Measurements from ENCODE around the gene OR4M2. TPM values are rescaled to one million over a fixed set of nuclear protein-coding genes. Genes with fewer than 3 reads are reported as not detected.
"Not testable (repeated sequence)": the region's sequence is repeated elsewhere in the genome, so short reads cannot be mapped to it uniquely, and the experiment has no call there.

The OR4M2 gene, protein sequence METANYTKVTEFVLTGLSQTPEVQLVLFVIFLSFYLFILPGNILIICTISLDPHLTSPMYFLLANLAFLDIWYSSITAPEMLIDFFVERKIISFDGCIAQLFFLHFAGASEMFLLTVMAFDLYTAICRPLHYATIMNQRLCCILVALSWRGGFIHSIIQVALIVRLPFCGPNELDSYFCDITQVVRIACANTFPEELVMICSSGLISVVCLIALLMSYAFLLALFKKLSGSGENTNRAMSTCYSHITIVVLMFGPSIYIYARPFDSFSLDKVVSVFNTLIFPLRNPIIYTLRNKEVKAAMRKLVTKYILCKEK
- total RNA-seq (2012; rRNA removed) (not detected in 2 replicates), polyA plus RNA-seq (2012; rRNA removed) (not detected in 2 replicates), Bru-seq, nascent RNA (not detected), BruChase-seq, experiment 1, labeled RNA remaining after a 6-hour chase (not detected), BruChase-seq, experiment 2, labeled RNA remaining after a 2-hour chase (not detected)
- not detected in 2 replicates for polyA plus RNA-seq (2012; cell fraction: cytosol; rRNA removed)
- not detected in 2 replicates for polyA plus RNA-seq (2012; cell fraction: nucleus; rRNA removed; ENCODE audit: low replicate concordance)
- long read RNA-seq: 0 reads

DNA sequence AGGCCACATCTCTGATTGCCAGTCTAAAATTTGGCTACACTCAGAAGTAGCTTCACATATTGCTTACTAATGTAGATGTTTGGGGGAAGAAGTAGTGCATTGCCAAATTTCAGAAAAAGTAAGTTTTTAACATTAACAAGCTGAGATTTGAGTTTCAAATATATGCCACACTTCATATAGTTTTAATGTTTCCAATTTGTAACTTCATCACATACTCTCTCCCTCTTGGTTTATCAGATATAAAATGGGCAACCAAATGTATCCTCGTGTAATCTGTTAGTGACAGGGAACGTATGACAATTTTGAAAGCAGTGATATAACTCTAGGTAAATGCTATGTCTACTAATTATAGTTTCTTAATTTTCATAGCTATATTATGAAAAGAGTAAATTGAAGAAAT is at the start of gene OR4M2:
TSS of gene OR4M2 (plus strand) at position 301 of the 400 bp plus-strand sequence. CDS start at position 399, 98 bp downstream.
- in situ Hi-C loops (cut with MboI; ENCODE audit: low sequenced_read_pairs); intact Hi-C loops (cut with micrococcal nuclease); H3K9me1 ChIP-seq (ENCODE audit: insufficient read depth, low read length): not testable (repeated sequence)

DNA sequence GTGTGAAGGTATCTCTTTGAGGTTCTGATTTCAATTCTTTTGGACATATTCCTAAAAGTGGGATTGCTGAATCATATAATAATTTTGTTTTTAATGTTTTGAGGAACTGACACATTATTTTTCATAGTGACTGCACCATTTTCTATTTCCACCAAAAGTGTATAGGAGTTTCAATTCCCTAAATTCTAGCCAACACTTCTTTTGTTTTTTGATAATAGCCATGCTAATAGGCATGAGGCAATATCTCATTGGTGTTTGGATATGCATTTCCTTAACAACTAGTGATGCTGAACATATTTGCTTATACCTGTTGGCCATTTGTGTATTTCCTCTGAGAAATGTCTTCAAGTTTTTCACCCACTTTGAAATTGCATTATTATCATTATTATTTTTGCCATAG is 11.1 kb upstream of the OR4M2 start:
- H3K27ac ChIP-seq (ENCODE audit: insufficient read depth, low read length); H2BK20ac ChIP-seq (ENCODE audit: low read depth, low read length); H3K18ac ChIP-seq (ENCODE audit: low read depth, low read length); H2BK120ac ChIP-seq (ENCODE audit: low read depth, low read length); H2AK5ac ChIP-seq (ENCODE audit: low read depth, low read length); H4K20me1 ChIP-seq (ENCODE audit: insufficient read depth, low read length); intact Hi-C loops (cut with micrococcal nuclease); H3K4me1 ChIP-seq (ENCODE audit: control insufficient read depth, insufficient read depth, low read length); H4K5ac ChIP-seq (ENCODE audit: low read depth, low read length); H2BK5ac ChIP-seq (ENCODE audit: low read depth, low read length, poor library complexity, severe bottlenecking); H3K4me2 ChIP-seq (ENCODE audit: low read depth, low read length); POLR2A ChIA-PET (ENCODE audit: unreplicated experiment); H3K36me3 ChIP-seq (ENCODE audit: control insufficient read depth, insufficient read depth, low read length); H3K9me1 ChIP-seq (ENCODE audit: insufficient read depth, low read length); H4K91ac ChIP-seq (ENCODE audit: insufficient read depth, low read depth, low read length); H3K9ac ChIP-seq (ENCODE audit: low read depth, low read length); BruUV-seq (replicated peaks); in situ Hi-C loops (cut with MboI; ENCODE audit: low sequenced_read_pairs); H3K9me3 ChIP-seq (ENCODE audit: control insufficient read depth, insufficient read depth, low read length); H2AFZ ChIP-seq (replicated peaks; ENCODE audit: low read length, poor library complexity); CTCF ChIA-PET; H3K4me3 ChIP-seq (ENCODE audit: insufficient read depth, low read depth, low read length); H2AK9ac ChIP-seq (replicated peaks; ENCODE audit: low read depth, low read length, poor library complexity); H3K23ac ChIP-seq (ENCODE audit: low read depth, low read length); H3K27me3 ChIP-seq (ENCODE audit: control insufficient read depth, insufficient read depth, low read length); H3K79me1 ChIP-seq (ENCODE audit: low read depth in 1 of 2, low read length in 2 of 2); H4K8ac ChIP-seq (ENCODE audit: low read depth in 2 of 2, low read length in 2 of 2); DNase-seq; ATAC-seq (ENCODE audit: low read depth); H3K14ac ChIP-seq (replicated peaks; ENCODE audit: low read depth, low read length); dilution Hi-C loops (cut with HindIII; ENCODE audit: low sequenced_read_pairs, unreplicated experiment); H3K4ac ChIP-seq (ENCODE audit: low read depth, low read length); H2BK15ac ChIP-seq (ENCODE audit: low read depth, low read length); H3K56ac ChIP-seq (ENCODE audit: extremely low read depth, insufficient read depth, low read length): not testable (repeated sequence)

More for the DNA sequence above, at the start of gene OR4M2:
- H3K9me3 ChIP-seq (ENCODE audit: control insufficient read depth, insufficient read depth, low read length); BruUV-seq (replicated peaks); POLR2A ChIA-PET (ENCODE audit: unreplicated experiment); CTCF ChIA-PET; H3K9ac ChIP-seq (ENCODE audit: low read depth, low read length); H3K18ac ChIP-seq (ENCODE audit: low read depth, low read length); H3K4me3 ChIP-seq (ENCODE audit: insufficient read depth, low read depth, low read length); dilution Hi-C loops (cut with HindIII; ENCODE audit: low sequenced_read_pairs, unreplicated experiment); H3K36me3 ChIP-seq (ENCODE audit: control insufficient read depth, insufficient read depth, low read length); H4K91ac ChIP-seq (ENCODE audit: insufficient read depth, low read depth, low read length); H2AFZ ChIP-seq (replicated peaks; ENCODE audit: low read length, poor library complexity); H2AK9ac ChIP-seq (replicated peaks; ENCODE audit: low read depth, low read length, poor library complexity); H2BK5ac ChIP-seq (ENCODE audit: low read depth, low read length, poor library complexity, severe bottlenecking); H4K8ac ChIP-seq (ENCODE audit: low read depth in 2 of 2, low read length in 2 of 2); H3K27ac ChIP-seq (ENCODE audit: insufficient read depth, low read length); DNase-seq; H3K79me1 ChIP-seq (ENCODE audit: low read depth in 1 of 2, low read length in 2 of 2); H3K4me1 ChIP-seq (ENCODE audit: control insufficient read depth, insufficient read depth, low read length); H3K4me2 ChIP-seq (ENCODE audit: low read depth, low read length); H3K23ac ChIP-seq (ENCODE audit: low read depth, low read length); H4K20me1 ChIP-seq (ENCODE audit: insufficient read depth, low read length); H2AK5ac ChIP-seq (ENCODE audit: low read depth, low read length); H4K5ac ChIP-seq (ENCODE audit: low read depth, low read length); H3K27me3 ChIP-seq (ENCODE audit: control insufficient read depth, insufficient read depth, low read length); H3K14ac ChIP-seq (replicated peaks; ENCODE audit: low read depth, low read length); H3K4ac ChIP-seq (ENCODE audit: low read depth, low read length); H2BK15ac ChIP-seq (ENCODE audit: low read depth, low read length); H2BK20ac ChIP-seq (ENCODE audit: low read depth, low read length); H2BK120ac ChIP-seq (ENCODE audit: low read depth, low read length); ATAC-seq (ENCODE audit: low read depth); H3K56ac ChIP-seq (ENCODE audit: extremely low read depth, insufficient read depth, low read length): not testable (repeated sequence)
- WGBS, 2 experiments (ENCODE audit: extremely low coverage in 2 of 2, insufficient read length in 1 of 2): no CpG with 5 or more reads among the region's 2 CpGs

Data from IMR-90 (cell line).